ENCODE results near the gene OR51Q1. TPM values are rescaled to one million over a fixed set of nuclear protein-coding genes. Genes with fewer than 3 reads are reported as not detected.

Gene OR51Q1
- total and polyA plus RNA-seq, 2 donors (not counting 1 experiment from before 2014, with no cell fraction given), result not detected

- POLR2A ChIA-PET, result no interaction called here
- no peaks in the 10 kb centered on the region for H3K27me3 ChIP-seq (replicated peaks in 1 of 4; ENCODE audit: control extremely low read depth in 1 of 4, control insufficient read depth in 3 of 4, insufficient read depth in 4 of 4, low read length in 3 of 4)
- CTCF ChIA-PET, result no interaction called here
- H3K4me3 ChIP-seq (ENCODE audit: control extremely low read depth in 1 of 5, extremely low read depth in 1 of 5, insufficient read depth in 1 of 5, low read depth in 2 of 5, low read length in 4 of 5), result no peak overlapping the region
- WGBS (ENCODE audit: insufficient coverage), result 91% methylated on average over 14 of the region's 14 CpGs
- Mint-ChIP-seq H3K27ac (no peak overlapping the region), H3K4me3 (no peak overlapping the region), H3K27me3 (peaks cover 5% of the 10 kb centered on the region), H3K4me1 (no peaks in the 10 kb centered on the region), H3K9me3 (ENCODE audit: insufficient read depth) (no peaks in the 10 kb centered on the region)
- H4K20me1 ChIP-seq (ENCODE audit: control insufficient read depth, insufficient read depth, low read length, poor library complexity, severe bottlenecking), result no peaks in the 10 kb centered on the region
- H2AFZ ChIP-seq (ENCODE audit: insufficient read depth, low read depth, low read length, poor library complexity, severe bottlenecking), result no peak overlapping the region
- intact Hi-C loops (cut with micrococcal nuclease), result no loop called here
- no peaks in the 10 kb centered on the region for H3K36me3 ChIP-seq (replicated peaks in 1 of 2; ENCODE audit: control extremely low read depth in 1 of 2, control insufficient read depth in 1 of 2, extremely low read depth in 1 of 2, insufficient read depth in 2 of 2, low read length in 1 of 2)
- DNase-seq (no peak), ATAC-seq (ENCODE audit: low read depth) (no peak)
- peaks cover 0 to 8% (median 1%) of the 10 kb centered on the region in 3 donors for H3K9me3 ChIP-seq (ENCODE audit: control extremely low read depth in 1 of 3, control insufficient read depth in 2 of 3, insufficient read depth in 1 of 3, low read length in 2 of 3)
- no peaks in the 10 kb centered on the region for H3K79me2 ChIP-seq (ENCODE audit: control insufficient read depth, insufficient read depth, low read length)
- H3K4me2 ChIP-seq (replicated peaks; ENCODE audit: low read depth, low read length, poor library complexity, severe bottlenecking), result no peak overlapping the region
- H3K27ac ChIP-seq (ENCODE audit: low read length in 2 of 2), result no peak overlapping the region
- no peak overlapping the region for H3K9ac ChIP-seq (ENCODE audit: low read length)
- H3K4me1 ChIP-seq (ENCODE audit: control insufficient read depth in 2 of 2, insufficient read depth in 2 of 2, low read length in 2 of 2), result no peaks in the 10 kb centered on the region
- TF ChIP-seq, protein P1, sequence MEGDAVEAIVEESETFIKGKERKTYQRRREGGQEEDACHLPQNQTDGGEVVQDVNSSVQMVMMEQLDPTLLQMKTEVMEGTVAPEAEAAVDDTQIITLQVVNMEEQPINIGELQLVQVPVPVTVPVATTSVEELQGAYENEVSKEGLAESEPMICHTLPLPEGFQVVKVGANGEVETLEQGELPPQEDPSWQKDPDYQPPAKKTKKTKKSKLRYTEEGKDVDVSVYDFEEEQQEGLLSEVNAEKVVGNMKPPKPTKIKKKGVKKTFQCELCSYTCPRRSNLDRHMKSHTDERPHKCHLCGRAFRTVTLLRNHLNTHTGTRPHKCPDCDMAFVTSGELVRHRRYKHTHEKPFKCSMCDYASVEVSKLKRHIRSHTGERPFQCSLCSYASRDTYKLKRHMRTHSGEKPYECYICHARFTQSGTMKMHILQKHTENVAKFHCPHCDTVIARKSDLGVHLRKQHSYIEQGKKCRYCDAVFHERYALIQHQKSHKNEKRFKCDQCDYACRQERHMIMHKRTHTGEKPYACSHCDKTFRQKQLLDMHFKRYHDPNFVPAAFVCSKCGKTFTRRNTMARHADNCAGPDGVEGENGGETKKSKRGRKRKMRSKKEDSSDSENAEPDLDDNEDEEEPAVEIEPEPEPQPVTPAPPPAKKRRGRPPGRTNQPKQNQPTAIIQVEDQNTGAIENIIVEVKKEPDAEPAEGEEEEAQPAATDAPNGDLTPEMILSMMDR (IDR thresholded peaks at IDR 0.05), result no peak
- TF ChIP-seq EZH2 (IDR thresholded peaks at IDR 0.05; ENCODE audit: borderline replicate concordance, insufficient read depth, low read depth, low read length, poor library complexity, severe bottlenecking), result no peak
Observed at GRCh38 chr11:5460983-5461621, 39.2 kb downstream of the OR51Q1 start.

DNA sequence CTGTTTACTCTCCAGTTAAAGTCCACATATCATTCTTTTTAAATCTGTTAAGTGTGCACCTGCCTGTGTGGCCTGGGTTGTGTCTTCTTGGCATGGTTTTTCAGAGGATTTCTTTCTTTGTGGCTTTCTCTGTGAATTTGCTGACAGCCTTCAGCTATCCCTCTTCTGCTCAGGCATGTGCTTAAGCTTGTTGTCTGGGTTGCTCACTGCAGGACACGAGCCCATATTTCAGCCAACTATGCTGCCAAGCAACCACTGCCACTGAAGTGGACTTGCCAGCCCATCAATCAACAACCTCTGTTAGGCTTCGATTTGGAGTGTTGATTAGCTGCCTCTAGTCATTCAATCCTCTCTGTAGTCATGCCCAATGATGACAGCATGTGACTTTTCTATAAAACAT, 45.6 kb downstream of the OR51Q1 start:
- intact Hi-C loops (cut with micrococcal nuclease), result no loop called here
- Histone ChIP-seq H4K20me1 (ENCODE audit: control insufficient read depth, insufficient read depth, low read length, poor library complexity, severe bottlenecking) (no peaks in the 10 kb centered on the region), H3K4me2 (replicated peaks; ENCODE audit: low read depth, low read length, poor library complexity, severe bottlenecking) (no peak overlapping the region), H3K79me2 (ENCODE audit: control insufficient read depth, insufficient read depth, low read length) (no peaks in the 10 kb centered on the region), H3K36me3 (replicated peaks in 1 of 2; ENCODE audit: control extremely low read depth in 1 of 2, control insufficient read depth in 1 of 2, extremely low read depth in 1 of 2, insufficient read depth in 2 of 2, low read length in 1 of 2) (no peaks in the 10 kb centered on the region), H3K9ac (ENCODE audit: low read length) (no peak overlapping the region), H3K9me3 (ENCODE audit: control extremely low read depth in 1 of 3, control insufficient read depth in 2 of 3, insufficient read depth in 1 of 3, low read length in 2 of 3) (no peaks in the 10 kb centered on the region), H3K27me3 (replicated peaks in 1 of 4; ENCODE audit: control extremely low read depth in 1 of 4, control insufficient read depth in 3 of 4, insufficient read depth in 4 of 4, low read length in 3 of 4) (peaks cover 0 to 2% (median 0%) of the 10 kb centered on the region in 4 experiments), H2AFZ (ENCODE audit: insufficient read depth, low read depth, low read length, poor library complexity, severe bottlenecking) (no peak overlapping the region), H3K4me3 (ENCODE audit: control extremely low read depth in 1 of 5, extremely low read depth in 1 of 5, insufficient read depth in 1 of 5, low read depth in 2 of 5, low read length in 4 of 5) (no peak overlapping the region), H3K4me1 (ENCODE audit: control insufficient read depth in 2 of 2, insufficient read depth in 2 of 2, low read length in 2 of 2) (no peaks in the 10 kb centered on the region), H3K27ac (ENCODE audit: low read length in 2 of 2) (no peak overlapping the region)
- ChIA-PET CTCF (interaction anchor here (2.5 kb wide), 1 partner anchor 9 kb away, joined by 8 read pairs; no protein-coding TSS in a partner anchor), POLR2A (no interaction called here)
- TF ChIP-seq EZH2 (IDR thresholded peaks at IDR 0.05; ENCODE audit: borderline replicate concordance, insufficient read depth, low read depth, low read length, poor library complexity, severe bottlenecking), result no peak
- TF ChIP-seq, protein P1 (IDR thresholded peaks at IDR 0.05), result no peak
- Mint-ChIP-seq H3K4me1 (no peaks in the 10 kb centered on the region), H3K4me3 (no peak overlapping the region), H3K27me3 (peaks cover 15% of the 10 kb centered on the region), H3K9me3 (ENCODE audit: insufficient read depth) (no peaks in the 10 kb centered on the region), H3K27ac (no peak overlapping the region)
- WGBS (ENCODE audit: insufficient coverage), result 71% methylated on average over 1 of the region's 2 CpGs
- ATAC-seq (ENCODE audit: low read depth), result no peak
- DNase-seq, result no peak
